ENCODE measurements around the gene CTXND1. TPM values are rescaled to one million over a fixed set of nuclear protein-coding genes. Genes with fewer than 3 reads are reported as not detected.

The CTXND1 gene
- total and polyA plus RNA-seq, 9 donors, result 0.04 to 0.52 (median 0.14) TPM; not detected in 1

DNA sequence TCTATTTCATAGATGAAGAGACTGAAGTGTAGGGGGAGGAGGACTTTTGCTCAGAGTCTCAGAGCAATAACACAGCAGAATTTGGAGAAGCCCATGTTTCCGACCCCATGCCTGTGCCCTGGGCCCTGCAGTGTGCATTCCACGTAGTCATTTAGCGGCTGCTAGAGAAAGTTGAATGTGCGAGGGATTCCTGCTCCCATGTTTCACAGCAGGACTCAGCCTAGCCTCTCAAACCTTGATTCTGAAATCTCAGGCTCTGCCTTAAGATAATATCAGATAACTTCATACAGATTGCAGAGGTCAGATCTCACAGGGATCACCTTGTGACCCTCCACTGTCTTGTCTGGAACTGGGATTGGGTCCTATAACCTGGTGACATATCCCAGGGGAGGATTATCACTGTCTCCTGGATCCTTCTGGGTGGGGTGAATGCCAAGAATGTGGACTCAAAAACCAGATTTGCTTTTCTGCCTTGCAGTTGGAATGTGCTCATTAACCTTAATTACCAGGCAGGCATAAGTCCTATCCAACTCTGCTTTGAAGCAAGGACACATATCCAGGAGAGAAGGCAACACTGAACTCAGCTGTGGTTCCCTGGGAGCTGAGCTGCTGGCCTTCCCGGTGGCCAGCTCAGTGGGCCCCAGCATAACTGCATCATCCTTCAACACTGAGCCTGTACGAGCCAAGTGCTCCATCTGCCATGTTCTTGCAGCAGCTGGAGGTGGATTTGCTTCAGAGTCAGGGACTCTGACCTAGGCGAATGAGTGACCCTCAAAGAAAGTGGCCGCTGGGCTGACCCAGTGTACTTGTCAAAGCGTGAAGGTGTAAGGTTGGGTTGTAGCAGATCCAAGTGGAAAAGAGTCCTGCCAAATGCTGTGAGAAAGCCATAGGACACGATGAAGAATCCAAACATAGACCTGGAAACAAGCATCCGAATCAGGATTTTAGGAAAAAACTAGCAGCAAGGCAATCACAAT lies 43.0 kb downstream of the CTXND1 start:
- no peaks in the 10 kb centered on the region for H3K9me3 ChIP-seq
- no peak overlapping the region for H3K27ac ChIP-seq
- no peaks in the 10 kb centered on the region for H3K4me1 ChIP-seq (ENCODE audit: insufficient read depth)
- H3K27me3 ChIP-seq, result no peaks in the 10 kb centered on the region
- intact Hi-C loops (cut with DNase I), result no loop called here
- WGBS, 3 donors, result 71 to 79% (median 72%) methylated on average over 10 to 11 of the region's 11 CpGs
- no peak for DNase-seq
- no peak overlapping the region for H3K4me3 ChIP-seq
- H3K36me3 ChIP-seq, result no peaks in the 10 kb centered on the region
- no peak for TF ChIP-seq POLR2A (IDR thresholded peaks at IDR 0.05)
- TF ChIP-seq, protein P1, sequence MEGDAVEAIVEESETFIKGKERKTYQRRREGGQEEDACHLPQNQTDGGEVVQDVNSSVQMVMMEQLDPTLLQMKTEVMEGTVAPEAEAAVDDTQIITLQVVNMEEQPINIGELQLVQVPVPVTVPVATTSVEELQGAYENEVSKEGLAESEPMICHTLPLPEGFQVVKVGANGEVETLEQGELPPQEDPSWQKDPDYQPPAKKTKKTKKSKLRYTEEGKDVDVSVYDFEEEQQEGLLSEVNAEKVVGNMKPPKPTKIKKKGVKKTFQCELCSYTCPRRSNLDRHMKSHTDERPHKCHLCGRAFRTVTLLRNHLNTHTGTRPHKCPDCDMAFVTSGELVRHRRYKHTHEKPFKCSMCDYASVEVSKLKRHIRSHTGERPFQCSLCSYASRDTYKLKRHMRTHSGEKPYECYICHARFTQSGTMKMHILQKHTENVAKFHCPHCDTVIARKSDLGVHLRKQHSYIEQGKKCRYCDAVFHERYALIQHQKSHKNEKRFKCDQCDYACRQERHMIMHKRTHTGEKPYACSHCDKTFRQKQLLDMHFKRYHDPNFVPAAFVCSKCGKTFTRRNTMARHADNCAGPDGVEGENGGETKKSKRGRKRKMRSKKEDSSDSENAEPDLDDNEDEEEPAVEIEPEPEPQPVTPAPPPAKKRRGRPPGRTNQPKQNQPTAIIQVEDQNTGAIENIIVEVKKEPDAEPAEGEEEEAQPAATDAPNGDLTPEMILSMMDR (IDR thresholded peaks at IDR 0.05), result no peak
- TF ChIP-seq EP300 (IDR thresholded peaks at IDR 0.05), result no peak

DNA sequence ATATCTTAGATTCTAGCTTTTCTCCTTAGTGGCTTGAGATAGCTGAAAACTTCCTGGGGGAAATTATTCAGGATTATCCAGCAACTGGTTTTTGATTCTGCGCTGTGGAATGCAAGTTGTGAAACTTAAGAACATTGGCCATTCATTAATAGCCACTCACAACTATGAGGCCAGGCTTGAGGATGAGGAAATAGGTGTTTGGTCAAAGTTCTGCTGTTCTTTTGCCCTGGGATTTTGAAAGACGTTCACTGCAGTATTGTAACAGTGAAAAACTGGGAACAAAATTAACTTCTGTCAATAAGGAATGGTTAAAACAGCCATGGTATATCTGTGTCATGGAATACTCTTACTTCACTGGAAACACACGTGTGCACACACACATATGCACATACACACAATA lies 44.1 kb downstream of the CTXND1 start:
- Histone ChIP-seq H3K9me3 (no peaks in the 10 kb centered on the region), H3K4me3 (no peak overlapping the region), H3K4me1 (ENCODE audit: insufficient read depth) (no peaks in the 10 kb centered on the region), H3K27me3 (no peaks in the 10 kb centered on the region), H3K36me3 (no peaks in the 10 kb centered on the region), H3K27ac (no peak overlapping the region)
- 77 to 86% (median 78%) methylated on average over 3 of the region's 3 CpGs for WGBS, 3 donors
- TF ChIP-seq, protein P1 (IDR thresholded peaks at IDR 0.05), result no peak
- no peak for TF ChIP-seq POLR2A (IDR thresholded peaks at IDR 0.05)
- DNase-seq, result no peak
- intact Hi-C loops (cut with DNase I), result no loop called here

DNA sequence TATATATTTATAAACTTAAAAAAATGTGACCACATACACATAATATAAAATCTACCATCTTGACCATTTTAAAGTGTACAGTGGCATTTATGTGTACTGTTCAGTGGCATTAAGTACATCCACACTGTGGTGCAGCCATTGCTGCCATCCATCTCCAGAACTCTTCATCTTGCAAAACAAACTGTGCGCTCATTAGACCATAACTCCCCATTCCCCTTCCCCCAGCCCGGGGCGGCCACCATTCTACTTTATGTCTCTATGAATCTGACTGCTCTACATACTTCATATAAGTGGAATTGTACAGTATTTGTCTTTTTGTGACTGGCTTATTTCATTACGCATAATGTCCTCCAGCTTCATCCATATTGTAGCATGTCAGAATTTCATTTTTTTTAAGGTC lies 47.8 kb downstream of the CTXND1 start:
- no peak for DNase-seq

DNA sequence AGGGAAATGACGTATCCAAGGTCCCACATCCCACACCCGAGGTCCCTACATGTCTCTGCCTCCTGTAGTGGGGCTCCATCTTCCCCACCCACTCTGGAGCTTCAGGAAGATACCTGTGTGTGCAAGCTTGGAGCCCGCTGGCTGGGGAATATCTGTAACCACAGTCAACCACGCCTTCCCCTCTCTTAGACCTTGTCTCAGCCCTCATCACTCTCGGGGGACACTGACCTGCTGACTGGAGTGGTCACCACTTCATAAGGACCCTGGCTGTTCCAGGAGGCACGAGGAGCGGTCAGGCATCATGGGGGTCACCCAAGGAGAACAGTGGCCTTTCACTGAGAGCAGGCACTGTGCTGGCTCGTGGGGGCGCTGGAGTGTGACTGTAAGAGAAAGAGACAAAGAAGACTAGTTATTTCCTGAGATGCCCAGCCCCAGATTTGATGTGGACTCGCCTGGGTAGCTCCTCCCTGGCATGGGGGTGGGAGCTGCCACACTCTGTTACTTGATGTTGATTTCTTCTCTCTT lies 48.6 kb downstream of the CTXND1 start:
- no peak for DNase-seq
- WGBS, 3 donors, result 79 to 87% (median 81%) methylated on average over 10 of the region's 10 CpGs
- H3K4me1 ChIP-seq (ENCODE audit: insufficient read depth), result no peaks in the 10 kb centered on the region
- H3K27me3 ChIP-seq, result no peaks in the 10 kb centered on the region
- H3K9me3 ChIP-seq, result no peaks in the 10 kb centered on the region
- intact Hi-C loops (cut with DNase I), result no loop called here
- H3K4me3 ChIP-seq, result no peak overlapping the region
- TF ChIP-seq, protein P1 (IDR thresholded peaks at IDR 0.05), result no peak
- TF ChIP-seq POLR2A (IDR thresholded peaks at IDR 0.05), result no peak
- TF ChIP-seq EP300 (IDR thresholded peaks at IDR 0.05), result no peak
- no peak overlapping the region for H3K27ac ChIP-seq
- H3K36me3 ChIP-seq, result no peaks in the 10 kb centered on the region

More for the DNA sequence above, 47.8 kb downstream of the CTXND1 start:
- H3K36me3 ChIP-seq, result no peaks in the 10 kb centered on the region
- intact Hi-C loops (cut with DNase I), result no loop called here
- no peaks in the 10 kb centered on the region for H3K9me3 ChIP-seq
- no peaks in the 10 kb centered on the region for H3K4me1 ChIP-seq (ENCODE audit: insufficient read depth)
- no peak for TF ChIP-seq POLR2A (IDR thresholded peaks at IDR 0.05)
- no peak for TF ChIP-seq EP300 (IDR thresholded peaks at IDR 0.05)
- TF ChIP-seq, protein P1 (IDR thresholded peaks at IDR 0.05), result no peak
- H3K27ac ChIP-seq, result no peak overlapping the region
- 90 to 91% (median 90%) methylated on average over 4 of the region's 4 CpGs for WGBS, 3 donors
- H3K27me3 ChIP-seq, result no peaks in the 10 kb centered on the region
- no peak overlapping the region for H3K4me3 ChIP-seq
